SU-DHL-6 (cell line): ENCODE data around the gene GPHN.

Experiments
- CTCF ChIP-seq: fragments of 200-600 bp; sonication (generic); IDR thresholded peaks from one replicate; pipeline ENCODE4 v1.5.1; 2017; ENCODE audit warnings: antibody characterized with exemption, mild to moderate bottlenecking, low read length, moderate library complexity; ENCODE audit not compliant: insufficient read depth, poor library complexity, severe bottlenecking
- EZH2phosphoT487 ChIP-seq: fragments of 200-600 bp; sonication (generic), shearing (Covaris generic); conservative IDR thresholded peaks from 2 replicates; pipeline ENCODE4 v1.6.1; 2018; ENCODE audit warnings: mild to moderate bottlenecking, antibody characterized with exemption, low read length, moderate library complexity, mixed read lengths

- TF ChIP-seq EZH2phosphoT487 (no peak), CTCF (peak; percentile 73)
These were observed 658.5 kb downstream of the GPHN start for GRCh38 chr14:67166450-67166853.
